G401 (cell line): Measurements from ENCODE around the gene RTL3. TPM values are rescaled to one million over a fixed set of nuclear protein-coding genes. Genes with fewer than 3 reads are reported as not detected.

Source experiments
- DNase-seq: peaks from one replicate; pipeline ENCODE4 v3.0.0-alpha.2; 2015; ENCODE audit warnings: low spot score
- in situ Hi-C: cut with HindIII; loops from 2 replicates; pipeline ENCODE4 v1.10.0; 2016; ENCODE audit warnings: low sequenced_read_pairs, mixed read lengths
- total RNA-seq: library from RNA; depleted of rRNA; stranded (reverse); fragments of >200 nt; shearing (Covaris generic); gene quantifications from 2 replicates; pipeline ENCODE4 v1.2.3, GENCODE V29; 2014; rRNA removed

RTL3 gene
- total RNA-seq, 1 experiment from 2014 or later = not detected

DNA sequence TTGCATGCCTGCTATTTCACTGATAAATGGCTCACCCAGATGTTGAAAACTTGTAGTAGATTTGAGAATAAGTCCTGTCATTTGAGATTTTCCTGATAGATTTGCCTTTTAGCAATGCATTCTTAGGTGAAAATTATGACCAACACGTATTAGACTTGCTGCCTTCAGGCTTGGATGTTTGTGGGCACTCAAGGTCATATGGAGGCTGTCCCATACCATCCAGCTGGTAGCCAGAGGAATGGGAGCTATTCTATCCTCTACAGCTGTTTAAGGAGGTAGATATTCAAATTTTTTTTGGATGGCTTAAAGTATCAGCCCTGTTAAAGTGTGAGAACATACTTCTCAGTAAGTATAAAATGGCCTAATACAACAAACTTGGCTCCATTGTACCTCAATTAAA lies 34.7 kb downstream of the RTL3 start:
- DNase-seq = no peak
- in situ Hi-C loops = no loop called here

DNA sequence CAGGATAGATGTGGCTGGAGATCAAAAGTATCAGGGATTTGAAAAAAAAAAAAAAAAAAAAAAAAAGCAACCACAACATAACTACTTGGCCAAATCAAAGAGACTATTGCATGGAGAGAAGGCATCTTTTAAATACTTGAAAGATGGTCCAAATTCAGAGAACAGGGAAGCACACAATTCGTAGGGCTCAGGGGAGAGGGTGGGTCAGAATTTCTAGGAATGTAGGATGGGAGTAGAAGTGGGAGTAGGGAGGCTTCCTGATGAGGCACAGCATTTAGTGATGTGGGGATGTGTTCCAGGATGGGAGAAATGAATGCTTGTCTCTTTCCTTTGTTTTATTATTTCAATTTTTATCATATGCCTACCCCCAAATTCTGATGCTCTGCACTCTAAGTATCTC lies 36.3 kb downstream of the RTL3 start:
- in situ Hi-C loops = no loop called here
- DNase-seq = no peak

DNA sequence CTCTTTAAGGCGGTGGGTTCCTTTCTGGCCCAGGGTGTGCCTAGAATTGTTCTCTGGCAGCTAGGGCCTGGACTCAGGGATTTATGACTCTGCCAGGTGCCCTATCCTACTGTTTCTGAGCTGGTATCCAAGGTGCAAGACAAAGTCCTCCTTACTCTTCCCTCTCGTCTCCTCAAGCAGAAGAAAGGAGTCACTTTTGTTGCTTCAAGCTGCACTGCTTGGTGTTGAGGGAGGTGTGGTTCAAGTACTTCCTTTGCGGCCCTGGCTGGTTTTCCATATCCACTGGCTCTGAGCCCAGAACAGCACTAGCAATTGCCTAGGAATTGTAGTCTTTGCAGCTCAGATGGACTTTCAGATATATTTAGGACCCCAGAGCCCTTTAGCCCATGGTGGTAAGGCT lies 39.3 kb downstream of the RTL3 start:
- in situ Hi-C loops = no loop called here
- DNase-seq = no peak

DNA sequence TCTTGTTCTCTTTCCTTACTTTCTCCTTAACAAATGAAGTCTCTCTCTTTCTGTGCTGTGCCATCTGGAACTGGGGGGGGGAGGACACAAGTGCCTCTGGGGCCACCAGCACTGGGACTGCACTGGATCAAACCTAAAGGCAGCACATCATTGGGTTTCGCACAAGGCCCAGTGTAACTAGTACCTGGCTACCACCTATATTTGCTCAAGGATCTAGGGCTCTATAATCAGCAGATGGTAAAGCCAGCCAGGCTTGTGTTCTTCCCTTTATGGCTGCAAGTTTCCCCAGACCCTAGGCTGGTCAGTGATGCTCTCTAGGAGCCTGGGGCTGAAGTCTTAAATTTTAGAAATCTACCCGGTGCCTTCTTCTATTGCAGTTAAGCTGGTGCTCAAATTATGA lies 40.1 kb downstream of the RTL3 start:
- DNase-seq = no peak
- in situ Hi-C loops = no loop called here

DNA sequence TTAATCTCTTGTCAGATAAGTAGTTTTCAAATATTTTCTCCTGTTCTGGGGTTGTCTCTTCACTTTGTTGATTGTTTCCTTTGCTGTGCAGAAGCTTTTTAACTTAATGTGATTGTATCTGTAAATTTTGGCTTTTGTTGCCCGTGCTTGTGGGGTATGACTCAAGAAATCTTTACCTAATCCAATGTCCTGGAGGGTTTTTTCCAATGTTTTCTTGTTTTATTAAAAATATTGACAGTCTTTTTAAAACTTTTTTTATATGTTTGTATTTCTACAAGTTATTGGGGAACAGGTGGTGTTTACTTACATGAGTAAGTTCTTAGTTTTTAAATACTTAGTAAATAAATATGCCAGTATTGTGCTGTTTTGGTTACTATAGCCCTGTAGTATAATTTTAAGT lies 44.9 kb downstream of the RTL3 start:
- no peak for DNase-seq
- in situ Hi-C loops = no loop called here

Other genes starting within 250 kb of the RTL3 start
- gene LPAR4, start 88.4 kb upstream of the RTL3 start, total RNA-seq = not detected in 2 replicates